Ovary (tissue), 3 donors: ENCODE data around the gene TRAF3.

ENCODE experiments used
- EP300 ChIP-seq: sonication (generic); formaldehyde crosslinking; IDR thresholded peaks from one replicate; pipeline ENCODE4 v1.6.1; 2017; ENCODE audit warnings: antibody characterized with exemption
- POLR2A ChIP-seq: fragments of 450-650 bp; IDR thresholded peaks from one replicate; pipeline ENCODE4 v1.6.1; 2017; ENCODE audit warnings: antibody characterized with exemption, mild to moderate bottlenecking, moderate library complexity
- TF ChIP-seq, protein P1 (sequence below), 3 donors: fragments of 450-650 bp in 2 of 3; fragments of 200-600 bp in 1 of 3; IDR thresholded peaks; one replicate each; pipeline versions ENCODE4 v1.5.1 to v1.8.0; 2016 to 2022; ENCODE audit warnings: antibody characterized with exemption in 3 of 3, mild to moderate bottlenecking in 1 of 3
- donor health status: DM: no; HTN: no; CAD: no.

DNA sequence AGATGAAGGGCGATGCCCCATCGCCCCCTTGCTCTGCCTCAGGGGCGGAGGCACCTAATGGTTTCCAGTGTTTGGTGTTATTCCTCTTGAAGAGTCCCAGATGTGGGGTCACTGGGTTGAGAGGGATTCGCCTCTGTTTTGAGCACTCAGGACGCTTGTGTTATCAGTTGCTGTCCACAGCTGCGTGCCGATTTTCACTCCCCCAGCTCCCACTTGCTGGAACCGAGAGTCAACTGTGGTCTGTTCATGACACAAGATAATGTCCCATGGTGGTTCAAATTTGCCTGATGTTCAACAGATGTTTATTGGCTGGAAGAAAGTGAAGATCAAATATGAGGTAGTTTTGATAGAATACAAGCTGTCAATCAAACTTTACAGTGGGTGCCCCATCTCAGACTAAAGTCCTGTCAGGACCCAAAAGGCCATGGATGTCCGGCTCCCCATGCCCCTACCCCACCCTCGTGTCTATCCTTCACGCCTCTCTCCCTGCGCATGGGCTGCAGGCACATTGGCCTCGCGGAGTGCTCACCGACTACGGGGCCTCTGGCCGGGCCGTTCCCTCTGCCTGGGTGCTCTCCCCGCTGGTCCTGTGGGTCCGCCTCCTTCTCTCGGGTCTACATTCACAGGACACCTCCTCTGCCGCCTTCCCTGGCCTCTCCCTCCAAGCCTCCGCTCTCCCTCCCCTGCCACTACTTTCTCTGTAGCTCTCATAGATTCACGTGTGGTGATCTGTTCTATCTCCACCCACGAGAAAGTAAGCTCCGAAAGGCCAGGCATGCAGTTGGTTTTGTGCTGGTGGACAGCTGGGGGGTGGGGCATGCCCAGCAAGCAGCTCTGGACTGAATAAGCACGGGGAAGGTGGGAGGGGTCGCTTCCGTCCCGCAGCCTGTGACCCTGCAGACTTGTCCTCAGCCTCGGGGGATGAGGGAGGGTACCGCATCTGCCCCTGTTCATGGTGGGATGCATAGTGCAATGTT lies 6.8 kb upstream of the TRAF3 start:
- TF ChIP-seq, protein P1, sequence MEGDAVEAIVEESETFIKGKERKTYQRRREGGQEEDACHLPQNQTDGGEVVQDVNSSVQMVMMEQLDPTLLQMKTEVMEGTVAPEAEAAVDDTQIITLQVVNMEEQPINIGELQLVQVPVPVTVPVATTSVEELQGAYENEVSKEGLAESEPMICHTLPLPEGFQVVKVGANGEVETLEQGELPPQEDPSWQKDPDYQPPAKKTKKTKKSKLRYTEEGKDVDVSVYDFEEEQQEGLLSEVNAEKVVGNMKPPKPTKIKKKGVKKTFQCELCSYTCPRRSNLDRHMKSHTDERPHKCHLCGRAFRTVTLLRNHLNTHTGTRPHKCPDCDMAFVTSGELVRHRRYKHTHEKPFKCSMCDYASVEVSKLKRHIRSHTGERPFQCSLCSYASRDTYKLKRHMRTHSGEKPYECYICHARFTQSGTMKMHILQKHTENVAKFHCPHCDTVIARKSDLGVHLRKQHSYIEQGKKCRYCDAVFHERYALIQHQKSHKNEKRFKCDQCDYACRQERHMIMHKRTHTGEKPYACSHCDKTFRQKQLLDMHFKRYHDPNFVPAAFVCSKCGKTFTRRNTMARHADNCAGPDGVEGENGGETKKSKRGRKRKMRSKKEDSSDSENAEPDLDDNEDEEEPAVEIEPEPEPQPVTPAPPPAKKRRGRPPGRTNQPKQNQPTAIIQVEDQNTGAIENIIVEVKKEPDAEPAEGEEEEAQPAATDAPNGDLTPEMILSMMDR (IDR thresholded peaks at IDR 0.05) = no peak
- TF ChIP-seq POLR2A (no peak), EP300 (no peak)
